ENCODE results near the gene ADM5.
A peak's percentile ranks its signal among the peaks of the same experiment; 100 is the strongest.

The ADM5 gene

GRCh38 chr19:49690079-49690655 lies 773 bp downstream of the ADM5 start:
- no peak for DNase-seq (ENCODE audit: low read depth)
- TF ChIP-seq, protein P1, sequence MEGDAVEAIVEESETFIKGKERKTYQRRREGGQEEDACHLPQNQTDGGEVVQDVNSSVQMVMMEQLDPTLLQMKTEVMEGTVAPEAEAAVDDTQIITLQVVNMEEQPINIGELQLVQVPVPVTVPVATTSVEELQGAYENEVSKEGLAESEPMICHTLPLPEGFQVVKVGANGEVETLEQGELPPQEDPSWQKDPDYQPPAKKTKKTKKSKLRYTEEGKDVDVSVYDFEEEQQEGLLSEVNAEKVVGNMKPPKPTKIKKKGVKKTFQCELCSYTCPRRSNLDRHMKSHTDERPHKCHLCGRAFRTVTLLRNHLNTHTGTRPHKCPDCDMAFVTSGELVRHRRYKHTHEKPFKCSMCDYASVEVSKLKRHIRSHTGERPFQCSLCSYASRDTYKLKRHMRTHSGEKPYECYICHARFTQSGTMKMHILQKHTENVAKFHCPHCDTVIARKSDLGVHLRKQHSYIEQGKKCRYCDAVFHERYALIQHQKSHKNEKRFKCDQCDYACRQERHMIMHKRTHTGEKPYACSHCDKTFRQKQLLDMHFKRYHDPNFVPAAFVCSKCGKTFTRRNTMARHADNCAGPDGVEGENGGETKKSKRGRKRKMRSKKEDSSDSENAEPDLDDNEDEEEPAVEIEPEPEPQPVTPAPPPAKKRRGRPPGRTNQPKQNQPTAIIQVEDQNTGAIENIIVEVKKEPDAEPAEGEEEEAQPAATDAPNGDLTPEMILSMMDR (IDR thresholded peaks at IDR 0.05; ENCODE audit: low read depth, low read length, missing control alignments): no peak
- in situ Hi-C loops (cut with HindIII; ENCODE audit: low sequenced_read_pairs): no loop called here
- peak overlapping the region; percentile 45 for H3K4me3 ChIP-seq (ENCODE audit: low read depth, low read length)

- peak; percentile 48 for DNase-seq (ENCODE audit: low read depth)
- TF ChIP-seq, protein P1 (IDR thresholded peaks at IDR 0.05; ENCODE audit: low read depth, low read length, missing control alignments): no peak
- peak within 1 kb of the TSS; percentile 45 for H3K4me3 ChIP-seq (ENCODE audit: low read depth, low read length)
- in situ Hi-C loops (cut with HindIII; ENCODE audit: low sequenced_read_pairs): no loop called here
Measured at GRCh38 chr19:49690656-49691242, 1.4 kb downstream of the ADM5 start, which contains the start of gene CPT1C. Gene CPT1C, plus strand, starts transcription at chr19:49691116. Its CDS starts 1,137 bp downstream, at chr19:49692253.

- TF ChIP-seq, protein P1 (IDR thresholded peaks at IDR 0.05; ENCODE audit: low read depth, low read length, missing control alignments): no peak
- DNase-seq (ENCODE audit: low read depth): peak; percentile 36
- H3K4me3 ChIP-seq (ENCODE audit: low read depth, low read length): peak overlapping the region; percentile 45
- in situ Hi-C loops (cut with HindIII; ENCODE audit: low sequenced_read_pairs): no loop called here
Measured at GRCh38 chr19:49691243-49692146, 2.1 kb downstream of the ADM5 start.

GRCh38 chr19:49692147-49692506 lies 2.7 kb downstream of the ADM5 start:
- peak overlapping the region; percentile 45 for H3K4me3 ChIP-seq (ENCODE audit: low read depth, low read length)
- in situ Hi-C loops (cut with HindIII; ENCODE audit: low sequenced_read_pairs): no loop called here
- TF ChIP-seq, protein P1 (IDR thresholded peaks at IDR 0.05; ENCODE audit: low read depth, low read length, missing control alignments): no peak
- no peak for DNase-seq (ENCODE audit: low read depth)

- in situ Hi-C loops (cut with HindIII; ENCODE audit: low sequenced_read_pairs): no loop called here
Measured at GRCh38 chr19:49696115-49696514, 6.7 kb downstream of the ADM5 start.

DNA sequence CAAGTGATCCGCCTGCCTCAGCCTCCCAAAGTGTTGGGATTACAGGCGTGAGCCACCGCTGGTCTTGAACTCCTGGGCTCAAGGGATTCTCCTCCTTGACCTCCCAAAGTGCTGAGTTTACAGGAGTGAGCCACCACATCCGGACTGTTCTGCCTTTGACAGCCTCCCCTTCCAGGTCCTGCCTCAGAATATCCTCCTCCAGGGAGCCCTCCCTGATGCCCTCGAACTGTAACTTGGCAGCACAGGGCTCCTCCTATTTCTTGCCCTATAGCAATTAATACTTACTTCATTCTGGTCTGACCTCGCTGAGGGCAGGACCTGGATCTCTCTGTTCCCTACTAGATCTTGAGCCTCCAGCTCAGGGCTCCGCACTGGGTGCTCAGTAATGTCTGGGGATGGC lies 7.5 kb downstream of the ADM5 start:
- no peak for DNase-seq (ENCODE audit: low read depth)
- no peak overlapping the region for H3K4me3 ChIP-seq (ENCODE audit: low read depth, low read length)
- in situ Hi-C loops (cut with HindIII; ENCODE audit: low sequenced_read_pairs): no loop called here
- TF ChIP-seq, protein P1 (IDR thresholded peaks at IDR 0.05; ENCODE audit: low read depth, low read length, missing control alignments): no peak

More at GRCh38 chr19:49696115-49696514, 6.7 kb downstream of the ADM5 start:
- TF ChIP-seq, protein P1 (IDR thresholded peaks at IDR 0.05; ENCODE audit: low read depth, low read length, missing control alignments): no peak
- no peak for DNase-seq (ENCODE audit: low read depth)
- no peak overlapping the region for H3K4me3 ChIP-seq (ENCODE audit: low read depth, low read length)
